Measurements from ENCODE around the gene PRDM10. TPM values are rescaled to one million over a fixed set of nuclear protein-coding genes. Genes with fewer than 3 reads are reported as not detected.

PRDM10 gene
- total RNA-seq, 1 experiment from 2014 or later: 9.2 TPM

DNA sequence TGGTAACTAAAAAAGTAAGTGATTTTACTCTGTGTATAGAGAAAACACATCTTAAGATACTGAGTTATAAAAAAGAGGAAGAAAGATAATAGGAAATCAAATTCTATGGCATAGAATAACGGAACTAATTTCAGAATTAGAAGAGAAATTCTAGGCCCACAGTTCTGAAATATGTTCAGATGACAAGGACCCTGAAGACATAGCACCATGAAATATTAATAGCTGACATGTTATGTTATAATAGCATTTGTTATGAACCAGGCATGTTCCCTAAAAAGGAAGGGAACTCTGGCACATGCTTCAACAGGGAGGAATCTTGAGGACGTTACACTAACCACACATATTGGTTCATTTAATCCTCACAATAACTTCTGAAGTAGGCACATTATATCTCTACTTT, 32.7 kb downstream of the PRDM10 start:
- no TSS peak for BruUV-seq (replicated peaks)
- ATAC-seq (no peak), DNase-seq (ENCODE audit: low read depth, low spot score) (no peak)
- H3K9me3 ChIP-seq (ENCODE audit: control insufficient read depth in 1 of 2, insufficient read depth in 1 of 2, low read depth in 1 of 2, low read length in 2 of 2): no peaks in the 10 kb centered on the region
- H3K36me3 ChIP-seq (ENCODE audit: control insufficient read depth in 1 of 2, insufficient read depth in 2 of 2, low read length in 2 of 2): no peaks in the 10 kb centered on the region
- TF ChIP-seq, protein P1, sequence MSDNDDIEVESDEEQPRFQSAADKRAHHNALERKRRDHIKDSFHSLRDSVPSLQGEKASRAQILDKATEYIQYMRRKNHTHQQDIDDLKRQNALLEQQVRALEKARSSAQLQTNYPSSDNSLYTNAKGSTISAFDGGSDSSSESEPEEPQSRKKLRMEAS (IDR thresholded peaks at IDR 0.05): no peak
- TF ChIP-seq, protein P2, sequence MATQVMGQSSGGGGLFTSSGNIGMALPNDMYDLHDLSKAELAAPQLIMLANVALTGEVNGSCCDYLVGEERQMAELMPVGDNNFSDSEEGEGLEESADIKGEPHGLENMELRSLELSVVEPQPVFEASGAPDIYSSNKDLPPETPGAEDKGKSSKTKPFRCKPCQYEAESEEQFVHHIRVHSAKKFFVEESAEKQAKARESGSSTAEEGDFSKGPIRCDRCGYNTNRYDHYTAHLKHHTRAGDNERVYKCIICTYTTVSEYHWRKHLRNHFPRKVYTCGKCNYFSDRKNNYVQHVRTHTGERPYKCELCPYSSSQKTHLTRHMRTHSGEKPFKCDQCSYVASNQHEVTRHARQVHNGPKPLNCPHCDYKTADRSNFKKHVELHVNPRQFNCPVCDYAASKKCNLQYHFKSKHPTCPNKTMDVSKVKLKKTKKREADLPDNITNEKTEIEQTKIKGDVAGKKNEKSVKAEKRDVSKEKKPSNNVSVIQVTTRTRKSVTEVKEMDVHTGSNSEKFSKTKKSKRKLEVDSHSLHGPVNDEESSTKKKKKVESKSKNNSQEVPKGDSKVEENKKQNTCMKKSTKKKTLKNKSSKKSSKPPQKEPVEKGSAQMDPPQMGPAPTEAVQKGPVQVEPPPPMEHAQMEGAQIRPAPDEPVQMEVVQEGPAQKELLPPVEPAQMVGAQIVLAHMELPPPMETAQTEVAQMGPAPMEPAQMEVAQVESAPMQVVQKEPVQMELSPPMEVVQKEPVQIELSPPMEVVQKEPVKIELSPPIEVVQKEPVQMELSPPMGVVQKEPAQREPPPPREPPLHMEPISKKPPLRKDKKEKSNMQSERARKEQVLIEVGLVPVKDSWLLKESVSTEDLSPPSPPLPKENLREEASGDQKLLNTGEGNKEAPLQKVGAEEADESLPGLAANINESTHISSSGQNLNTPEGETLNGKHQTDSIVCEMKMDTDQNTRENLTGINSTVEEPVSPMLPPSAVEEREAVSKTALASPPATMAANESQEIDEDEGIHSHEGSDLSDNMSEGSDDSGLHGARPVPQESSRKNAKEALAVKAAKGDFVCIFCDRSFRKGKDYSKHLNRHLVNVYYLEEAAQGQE (IDR thresholded peaks at IDR 0.05; ENCODE audit: low read depth): no peak
- TF ChIP-seq ZFX (IDR thresholded peaks at IDR 0.05) (no peak), POLR2A (IDR thresholded peaks at IDR 0.05; ENCODE audit: borderline replicate concordance, extremely low read depth, insufficient read depth, insufficient read length) (no peak), EZH2phosphoT487 (IDR thresholded peaks at IDR 0.05; ENCODE audit: borderline replicate concordance) (no peak), SP1 (IDR thresholded peaks at IDR 0.05; ENCODE audit: low read depth) (no peak), EZH2 (IDR thresholded peaks at IDR 0.05) (no peak), RAD21 (IDR thresholded peaks at IDR 0.05; ENCODE audit: low read depth) (no peak), ZNF274 (IDR thresholded peaks at IDR 0.05; ENCODE audit: low read depth, low read length) (no peak), CEBPB (IDR thresholded peaks at IDR 0.05; ENCODE audit: low read depth) (no peak), POLR2AphosphoS5 (IDR thresholded peaks at IDR 0.05; ENCODE audit: low read depth, low read length) (no peak), TCF7L2 (IDR thresholded peaks at IDR 0.05; ENCODE audit: borderline replicate concordance, extremely low read depth, insufficient read depth, insufficient read length) (no peak), FOSL1 (IDR thresholded peaks at IDR 0.05; ENCODE audit: low read depth) (no peak), EGR1 (IDR thresholded peaks at IDR 0.05; ENCODE audit: low read depth) (no peak), YY1 (IDR thresholded peaks at IDR 0.05; ENCODE audit: extremely low read depth, insufficient replicate concordance, low read depth, low read length) (no peak), CBX3 (IDR thresholded peaks at IDR 0.05; ENCODE audit: low read depth) (no peak), SIN3A (IDR thresholded peaks at IDR 0.05; ENCODE audit: low read depth) (no peak)
- TF ChIP-seq, protein P3, sequence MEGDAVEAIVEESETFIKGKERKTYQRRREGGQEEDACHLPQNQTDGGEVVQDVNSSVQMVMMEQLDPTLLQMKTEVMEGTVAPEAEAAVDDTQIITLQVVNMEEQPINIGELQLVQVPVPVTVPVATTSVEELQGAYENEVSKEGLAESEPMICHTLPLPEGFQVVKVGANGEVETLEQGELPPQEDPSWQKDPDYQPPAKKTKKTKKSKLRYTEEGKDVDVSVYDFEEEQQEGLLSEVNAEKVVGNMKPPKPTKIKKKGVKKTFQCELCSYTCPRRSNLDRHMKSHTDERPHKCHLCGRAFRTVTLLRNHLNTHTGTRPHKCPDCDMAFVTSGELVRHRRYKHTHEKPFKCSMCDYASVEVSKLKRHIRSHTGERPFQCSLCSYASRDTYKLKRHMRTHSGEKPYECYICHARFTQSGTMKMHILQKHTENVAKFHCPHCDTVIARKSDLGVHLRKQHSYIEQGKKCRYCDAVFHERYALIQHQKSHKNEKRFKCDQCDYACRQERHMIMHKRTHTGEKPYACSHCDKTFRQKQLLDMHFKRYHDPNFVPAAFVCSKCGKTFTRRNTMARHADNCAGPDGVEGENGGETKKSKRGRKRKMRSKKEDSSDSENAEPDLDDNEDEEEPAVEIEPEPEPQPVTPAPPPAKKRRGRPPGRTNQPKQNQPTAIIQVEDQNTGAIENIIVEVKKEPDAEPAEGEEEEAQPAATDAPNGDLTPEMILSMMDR (IDR thresholded peaks at IDR 0.05 in 2 of 3, conservative IDR thresholded peaks at IDR 0.05 in 1 of 3; ENCODE audit: borderline replicate concordance in 1 of 3, insufficient read depth in 1 of 3, low read depth in 2 of 3, low read length in 2 of 3): no peak
- no peaks in the 10 kb centered on the region for H4K20me1 ChIP-seq (ENCODE audit: insufficient read depth)
- no peak overlapping the region for H3K4me2 ChIP-seq (ENCODE audit: low read length)
- ChIA-PET POLR2A (no interaction called here), RAD21 (ENCODE audit: low non-redundant PET in 1 of 2, low total read pairs in 2 of 2, uncharacterized antibody in 2 of 2, unreplicated experiment in 2 of 2) (no interaction called here), CTCF (no interaction called here)
- no peaks in the 10 kb centered on the region for H3K79me2 ChIP-seq (ENCODE audit: insufficient read depth, low read length)
- intact Hi-C loops (cut with micrococcal nuclease): no loop called here
- H2AFZ ChIP-seq (ENCODE audit: low read depth, low read length, poor library complexity, severe bottlenecking): no peak overlapping the region
- H3K9me2 ChIP-seq (ENCODE audit: insufficient read depth): no peaks in the 10 kb centered on the region
- H3K4me3 ChIP-seq (replicated peaks in 1 of 2; ENCODE audit: low read depth in 1 of 2, low read length in 2 of 2): no peak overlapping the region
- H3K27ac ChIP-seq (ENCODE audit: low read depth, low read length): no peak overlapping the region
- no peak overlapping the region for H3K9ac ChIP-seq (ENCODE audit: low read length)
- H3K27me3 ChIP-seq (ENCODE audit: insufficient read depth, low read length): no peaks in the 10 kb centered on the region
- peaks cover 6 to 15% of the 10 kb centered on the region in 2 experiments for H3K4me1 ChIP-seq (ENCODE audit: control insufficient read depth in 1 of 2, insufficient read depth in 2 of 2, low read length in 2 of 2)
